Peyer's patch (tissue), 4 donors: Measurements from ENCODE around the gene CHSY1. TPM values are rescaled to one million over a fixed set of nuclear protein-coding genes. Genes with fewer than 3 reads are reported as not detected.

Experiments
- DNase-seq, 3 donors: peaks; one replicate each; pipeline ENCODE4 v3.0.0-alpha.2; 2017 to 2019
- H3K27ac ChIP-seq, 4 donors: fragments of 200-600 bp; sonication (generic); one replicate each; pipeline ENCODE4 v1.5.1; 2016 to 2019
- H3K27me3 ChIP-seq, 2 donors: fragments of 200-600 bp; sonication (generic); one replicate each; pipeline ENCODE4 v1.5.1; 2019
- H3K36me3 ChIP-seq, 3 donors: fragments of 200-600 bp; sonication (generic); one replicate each; pipeline ENCODE4 v1.5.1; 2016 to 2019
- H3K4me1 ChIP-seq, 4 donors: fragments of 200-600 bp; sonication (generic); one replicate each; pipeline ENCODE4 v1.5.1; 2016 to 2019
- H3K4me3 ChIP-seq, 4 donors: fragments of 200-600 bp; sonication (generic); 1 replicate in 3 of 4; 2 replicates in 1 of 4; pipeline ENCODE4 v1.5.1; 2016 to 2019; ENCODE audit warnings: mild to moderate bottlenecking in 1 of 4
- H3K9me3 ChIP-seq, 4 donors: fragments of 200-600 bp; sonication (generic); one replicate each; pipeline ENCODE4 v1.5.1; 2016 to 2019; ENCODE audit warnings: mild to moderate bottlenecking in 1 of 4
- CTCF ChIP-seq, 6 experiments: fragments of 450-650 bp in 4 of 6; fragments of 200-600 bp in 2 of 6; sonication (generic) in 1 of 6; IDR thresholded peaks; one replicate each; pipeline ENCODE4 v1.5.1; 2017 to 2019; ENCODE audit warnings: antibody characterized with exemption in 6 of 6, mild to moderate bottlenecking in 3 of 6, moderate library complexity in 1 of 6
- POLR2A ChIP-seq, 2 donors: fragments of 450-650 bp; IDR thresholded peaks; one replicate each; pipeline ENCODE4 v1.5.1; 2017; ENCODE audit warnings: antibody characterized with exemption in 2 of 2, mild to moderate bottlenecking in 2 of 2, moderate library complexity in 2 of 2
- total RNA-seq, 4 donors: library from RNA; depleted of rRNA; stranded (reverse); fragments of >200 nt; gene quantifications; one replicate each; pipeline ENCODE4 v1.1.0, GENCODE V29; 2016

CHSY1 gene
- total RNA-seq, 4 donors from 2014 or later: 8.1 to 31.4 (median 9.3) TPM

DNA sequence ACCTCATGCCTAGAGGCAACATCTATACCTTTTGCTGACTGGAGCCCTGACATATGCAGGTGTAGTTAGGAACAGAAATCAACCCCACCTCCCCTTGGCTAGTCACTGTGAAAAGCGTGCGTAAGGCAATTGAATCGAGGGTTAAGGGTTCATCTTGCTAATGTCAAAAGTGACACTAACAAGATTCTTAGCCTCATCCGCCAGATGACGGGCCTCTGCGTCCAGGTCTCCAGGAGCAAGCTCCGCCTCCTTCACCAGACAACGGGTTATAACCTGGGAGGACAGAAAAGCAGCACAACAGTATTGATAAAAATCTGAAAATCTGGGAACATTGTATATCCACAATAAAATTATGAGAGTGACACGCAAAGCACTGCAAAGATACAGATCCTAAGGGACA, 20.7 kb upstream of the CHSY1 start:
- DNase-seq: no peak
- Histone ChIP-seq H3K27me3 (no peaks in the 10 kb centered on the region), H3K4me3 (no peak overlapping the region), H3K4me1 (peaks cover 0 to 10% (median 3%) of the 10 kb centered on the region in 4 donors), H3K9me3 (no peaks in the 10 kb centered on the region), H3K36me3 (peaks cover 0 to 62% (median 0%) of the 10 kb centered on the region in 3 donors), H3K27ac (no peak overlapping the region)
- TF ChIP-seq POLR2A (IDR thresholded peaks at IDR 0.05) (no peak), CTCF (IDR thresholded peaks at IDR 0.05) (no peak)

- TF ChIP-seq CTCF (IDR thresholded peaks at IDR 0.05) (peak in 2 of 6 experiments; percentile 31 to 32), POLR2A (IDR thresholded peaks at IDR 0.05) (no peak)
- H3K4me3 ChIP-seq: no peak overlapping the region
- H3K27me3 ChIP-seq: no peaks in the 10 kb centered on the region
- no peak overlapping the region for H3K27ac ChIP-seq
- H3K4me1 ChIP-seq: no peaks in the 10 kb centered on the region
- H3K9me3 ChIP-seq: no peaks in the 10 kb centered on the region
- no peak for DNase-seq
- H3K36me3 ChIP-seq: peaks cover 0 to 51% (median 0%) of the 10 kb centered on the region in 3 donors
These were observed 17.8 kb upstream of the CHSY1 start for GRCh38 chr15:101269479-101270223.

DNA sequence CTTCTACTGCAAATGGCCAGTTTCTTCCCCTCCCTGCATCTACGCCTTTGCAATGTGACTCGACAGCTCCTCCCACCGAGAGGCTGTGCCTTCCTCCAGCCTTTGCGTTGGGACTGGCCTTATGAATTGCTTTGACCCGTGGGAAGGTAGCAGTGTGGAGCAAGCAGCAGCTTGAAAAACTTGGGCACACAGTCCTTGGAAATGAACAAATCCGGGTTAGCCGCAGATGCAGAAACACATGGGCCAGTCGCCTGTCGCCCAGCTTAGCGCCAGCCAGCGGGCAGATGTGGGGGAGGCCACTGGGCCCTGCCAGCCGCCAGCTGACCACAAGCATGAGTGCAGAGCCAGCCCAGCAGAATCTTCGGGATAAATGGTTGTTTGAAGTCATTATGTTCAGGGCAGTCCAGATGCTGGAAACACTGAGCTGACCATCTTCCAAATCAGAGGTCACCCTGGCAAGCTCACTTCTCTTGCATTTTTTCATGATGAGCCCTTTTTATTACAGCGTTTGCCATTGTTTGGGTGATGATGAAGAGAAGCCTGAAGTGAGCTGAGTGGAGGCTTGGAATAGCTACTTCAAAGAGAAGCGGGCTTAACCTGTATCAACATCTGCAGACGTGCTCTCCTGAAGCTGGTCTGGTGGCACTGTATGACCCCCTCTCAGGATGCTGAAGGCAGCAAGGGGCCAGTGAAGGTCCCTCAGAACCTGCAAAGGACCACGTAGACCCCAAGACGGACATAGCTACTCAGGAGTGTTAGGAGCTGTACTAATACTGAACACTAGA, 15.7 kb upstream of the CHSY1 start:
- H3K36me3 ChIP-seq: peaks cover 0 to 29% (median 0%) of the 10 kb centered on the region in 3 donors
- H3K9me3 ChIP-seq: no peaks in the 10 kb centered on the region
- TF ChIP-seq POLR2A (IDR thresholded peaks at IDR 0.05): peak in 1 of 2 donors; percentile 8
- no peak for TF ChIP-seq CTCF (IDR thresholded peaks at IDR 0.05)
- DNase-seq: no peak
- no peaks in the 10 kb centered on the region for H3K27me3 ChIP-seq
- peak overlapping the region; percentile 48 to 59 (median 52) for H3K27ac ChIP-seq
- no peaks in the 10 kb centered on the region for H3K4me1 ChIP-seq
- H3K4me3 ChIP-seq: no peak overlapping the region

DNA sequence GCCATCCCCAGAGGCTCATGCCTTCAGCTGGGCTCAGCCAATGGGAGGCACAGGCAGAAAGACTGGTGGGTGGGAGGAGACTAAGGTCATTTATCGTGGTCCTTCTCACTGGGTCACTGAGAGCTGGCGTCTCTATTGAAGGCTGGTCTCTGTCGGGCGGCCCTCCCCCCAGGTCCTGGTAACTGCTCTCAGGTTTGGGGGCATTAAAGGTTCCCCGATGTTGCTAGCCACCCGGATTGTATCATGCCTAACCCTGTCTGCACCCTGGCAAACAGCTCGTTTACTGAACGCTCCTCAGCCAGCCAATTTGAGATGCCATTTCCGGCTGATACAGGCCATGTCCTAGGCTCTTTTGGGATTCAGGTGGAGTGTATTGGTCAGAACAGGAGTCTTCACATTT, 14.9 kb upstream of the CHSY1 start:
- Histone ChIP-seq H3K27me3 (no peaks in the 10 kb centered on the region), H3K9me3 (no peaks in the 10 kb centered on the region), H3K36me3 (peaks cover 0 to 22% (median 0%) of the 10 kb centered on the region in 3 donors), H3K27ac (peak overlapping the region; percentile 48 to 59 (median 52)), H3K4me1 (no peaks in the 10 kb centered on the region), H3K4me3 (no peak overlapping the region)
- DNase-seq: no peak
- no peak for TF ChIP-seq POLR2A (IDR thresholded peaks at IDR 0.05)
- no peak for TF ChIP-seq CTCF (IDR thresholded peaks at IDR 0.05)

DNA sequence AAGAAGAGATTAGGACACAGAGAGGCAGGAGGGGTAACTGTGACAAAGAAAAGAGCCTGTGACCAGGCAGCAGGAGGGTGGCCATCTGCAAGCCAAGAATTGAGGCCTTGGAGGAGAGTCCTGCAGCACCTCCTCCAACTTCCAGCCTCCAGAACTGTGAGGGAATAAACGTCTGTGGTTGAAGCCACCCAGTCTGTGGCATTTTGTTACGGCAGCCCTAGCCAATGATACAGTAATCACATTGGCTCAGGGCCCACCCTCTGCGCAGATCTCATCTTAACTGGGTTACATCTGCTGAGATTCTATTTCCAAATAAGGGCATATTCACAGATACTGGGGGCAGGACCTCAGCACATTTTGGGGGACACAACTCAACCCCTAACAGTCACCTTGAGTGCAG, 14.2 kb upstream of the CHSY1 start:
- no peaks in the 10 kb centered on the region for H3K27me3 ChIP-seq
- no peak for TF ChIP-seq POLR2A (IDR thresholded peaks at IDR 0.05)
- no peak for TF ChIP-seq CTCF (IDR thresholded peaks at IDR 0.05)
- H3K27ac ChIP-seq: peak overlapping the region in 2 of 4 donors; percentile 3 to 59
- no peak overlapping the region for H3K4me3 ChIP-seq
- DNase-seq: no peak
- H3K9me3 ChIP-seq: no peaks in the 10 kb centered on the region
- peaks cover 0 to 15% (median 0%) of the 10 kb centered on the region in 3 donors for H3K36me3 ChIP-seq
- H3K4me1 ChIP-seq: no peaks in the 10 kb centered on the region
